Dermis blood vessel endothelial cell (primary cell): Measurements from ENCODE around the gene CPE. TPM values are rescaled to one million over a fixed set of nuclear protein-coding genes. Genes with fewer than 3 reads are reported as not detected.
A peak's percentile ranks its signal among the peaks of the same experiment; 100 is the strongest.
"Not testable (repeated sequence)": the region's sequence is repeated elsewhere in the genome, so short reads cannot be mapped to it uniquely, and the experiment has no call there.

Source experiments
- DNase-seq: peaks from one replicate; pipeline ENCODE4 v3.0.0; 2010
- total RNA-seq: library from RNA; depleted of rRNA; stranded (reverse); fragments of >200 nt; gene quantifications from 2 replicates; pipeline ENCODE4 v1.2.3, GENCODE V29; 2014

CPE gene
- total RNA-seq, 1 donor from 2014 or later, result 1.0 TPM

GRCh38 chr4:165470009-165470408, 91.2 kb downstream of the CPE start:
- no peak for DNase-seq

GRCh38 chr4:165472943-165473676, 94.3 kb downstream of the CPE start:
- no peak for DNase-seq

GRCh38 chr4:165474784-165475705, 96.2 kb downstream of the CPE start:
- no peak for DNase-seq

GRCh38 chr4:165475706-165476070, 96.9 kb downstream of the CPE start:
- no peak for DNase-seq

- peak; percentile 37 for DNase-seq
Observed at GRCh38 chr4:165476214-165477098, 97.6 kb downstream of the CPE start.

GRCh38 chr4:165477799-165478198, 99.0 kb downstream of the CPE start:
- DNase-seq, result no peak

GRCh38 chr4:165478260-165478659, 99.5 kb downstream of the CPE start:
- DNase-seq, result no peak

- no peak for DNase-seq
Observed at GRCh38 chr4:165481053-165481835, 102.4 kb downstream of the CPE start.

GRCh38 chr4:165489786-165490185, 111.0 kb downstream of the CPE start:
- peak; percentile 74 for DNase-seq

GRCh38 chr4:165492583-165492982, 113.8 kb downstream of the CPE start:
- DNase-seq, result not testable (repeated sequence)

- DNase-seq, result peak; percentile 86
Observed at GRCh38 chr4:165493359-165493758, 114.6 kb downstream of the CPE start.

GRCh38 chr4:165502916-165503907, 124.4 kb downstream of the CPE start:
- DNase-seq, result peak; percentile 74

- peak; percentile 15 for DNase-seq
Observed at GRCh38 chr4:165504184-165504583, 125.4 kb downstream of the CPE start.

- no peak for DNase-seq
Observed at GRCh38 chr4:165505958-165506837, 127.4 kb downstream of the CPE start.

GRCh38 chr4:165506849-165507248, 128.0 kb downstream of the CPE start:
- DNase-seq, result no peak

- no peak for DNase-seq
Observed at GRCh38 chr4:165507381-165507780, 128.6 kb downstream of the CPE start.

GRCh38 chr4:165508372-165509120, 129.7 kb downstream of the CPE start:
- no peak for DNase-seq

GRCh38 chr4:165512424-165512823, 133.6 kb downstream of the CPE start:
- DNase-seq, result peak; percentile 70

- DNase-seq, result peak; percentile 89
Observed at GRCh38 chr4:165514739-165515138, 135.9 kb downstream of the CPE start.
